GM23248 (cell line): ENCODE data around the gene TOR1AIP2. TPM values are rescaled to one million over a fixed set of nuclear protein-coding genes. Genes with fewer than 3 reads are reported as not detected.

Experiments used
- DNase-seq: peaks from one replicate; pipeline ENCODE4 v3.0.0-alpha.2; 2015
- H2AFZ ChIP-seq: fragments of 200-600 bp; sonication (generic); 2 replicates; pipeline ENCODE4 v1.6.1; 2016; ENCODE audit warnings: antibody characterized with exemption
- H3F3A ChIP-seq: fragments of 200-600 bp; sonication (generic); 2 replicates; pipeline ENCODE4 v1.6.1; 2016; ENCODE audit warnings: mild to moderate bottlenecking, antibody characterized with exemption, mixed run types; ENCODE audit not compliant: insufficient read depth
- H3K27ac ChIP-seq: fragments of 200-600 bp; sonication (generic); 2 replicates; pipeline ENCODE4 v1.5.1; 2016; ENCODE audit warnings: mild to moderate bottlenecking
- H3K27me3 ChIP-seq: fragments of 200-600 bp; sonication (generic); replicated peaks from 2 replicates; pipeline ENCODE4 v1.6.1; 2016; ENCODE audit warnings: mild to moderate bottlenecking; ENCODE audit not compliant: insufficient read depth
- H3K36me3 ChIP-seq: fragments of 200-600 bp; sonication (generic); 2 replicates; pipeline ENCODE4 v1.6.1; 2016; ENCODE audit warnings: low read depth, mild to moderate bottlenecking
- H3K4me1 ChIP-seq: fragments of 200-600 bp; sonication (generic); 2 replicates; pipeline ENCODE4 v1.6.1; 2016; ENCODE audit warnings: mild to moderate bottlenecking; ENCODE audit not compliant: insufficient read depth
- H3K4me2 ChIP-seq: fragments of 200-600 bp; sonication (generic); one replicate; pipeline ENCODE4 v1.6.1; 2016; ENCODE audit warnings: mild to moderate bottlenecking; ENCODE audit not compliant: unreplicated experiment
- H3K4me3 ChIP-seq: fragments of 200-600 bp; sonication (generic); 2 replicates; pipeline ENCODE4 v1.5.1; 2016; ENCODE audit warnings: mild to moderate bottlenecking
- H3K79me2 ChIP-seq: fragments of 200-600 bp; sonication (generic); 2 replicates; pipeline ENCODE4 v1.6.1; 2016; ENCODE audit warnings: mild to moderate bottlenecking; ENCODE audit not compliant: insufficient read depth
- H3K9ac ChIP-seq: fragments of 200-600 bp; sonication (generic); 2 replicates; pipeline ENCODE4 v1.6.1; 2016; ENCODE audit warnings: mild to moderate bottlenecking
- H3K9me2 ChIP-seq: fragments of 200-600 bp; sonication (generic); 2 replicates; pipeline ENCODE4 v1.6.1; 2016; ENCODE audit warnings: mixed run types, mild to moderate bottlenecking, moderate library complexity; ENCODE audit not compliant: insufficient read depth
- H3K9me3 ChIP-seq: fragments of 200-600 bp; sonication (generic); one replicate; pipeline ENCODE4 v1.6.1; 2017; ENCODE audit warnings: low read depth
- H4K20me1 ChIP-seq: fragments of 200-600 bp; sonication (generic); 2 replicates; pipeline ENCODE4 v1.6.0; 2016; ENCODE audit not compliant: insufficient read depth
- EZH2 ChIP-seq: fragments of 200-600 bp; sonication (generic); IDR thresholded peaks from 2 replicates; pipeline ENCODE4 v1.6.1; 2018; ENCODE audit warnings: antibody characterized with exemption, mild to moderate bottlenecking; ENCODE audit not compliant: insufficient read depth, poor library complexity, severe bottlenecking
- EZH2phosphoT487 ChIP-seq: fragments of 200-600 bp; sonication (generic); IDR thresholded peaks from 2 replicates; pipeline ENCODE4 v1.6.1; 2018; ENCODE audit warnings: antibody characterized with exemption, moderate library complexity, mild to moderate bottlenecking, low read depth; ENCODE audit not compliant: insufficient read depth
- WGBS, 2 experiments: methylation state at CpG; one replicate each; pipeline ENCODE4 v1.1.6; 2015 to 2017; ENCODE audit warnings: low lambda C conversion rate in 2 of 2, low coverage in 1 of 2; ENCODE audit errors: missing lambda C conversion rate in 2 of 2; 5-methylcytosine and 5-hydroxymethylcytosine counted together
- in situ Hi-C: fragments of 300-500 bp; cut with MboI; formaldehyde crosslinking; loops from 2 replicates; pipeline ENCODE4 v1.15.0; 2020
- polyA plus RNA-seq: library from polyadenylated mRNA; unstranded; fragments of >200 nt; fragmentation: Nextera tagmentation; extraction: Ambion mirVana; gene quantifications from 2 replicates; pipeline ENCODE4 v1.2.1, GENCODE V29; 2016
- total RNA-seq: library from RNA; depleted of rRNA; stranded (reverse); fragments of >200 nt; shearing (Covaris generic); gene quantifications from 2 replicates; pipeline ENCODE4 v1.2.3, GENCODE V29; 2014

TOR1AIP2 gene
- total and polyA plus RNA-seq, 2 experiments from 2014 or later: 37.2 to 97.1 TPM

- no peak overlapping the region for H3K9ac ChIP-seq
- H3K27ac ChIP-seq: no peak overlapping the region
- in situ Hi-C loops: no loop called here
- no peaks in the 10 kb centered on the region for H4K20me1 ChIP-seq
- H3K27me3 ChIP-seq: no peaks in the 10 kb centered on the region; the same call in 1 of the 2 replicates
- WGBS, 2 experiments: 78 to 80% methylated on average over 9 of the region's 9 CpGs
- TF ChIP-seq EZH2phosphoT487 (no peak), EZH2 (no peak)
- H3K36me3 ChIP-seq: no peaks in the 10 kb centered on the region
- H3K4me1 ChIP-seq: peaks cover 12% of the 10 kb centered on the region; the same call in 1 of the 2 replicates
- no peaks in the 10 kb centered on the region for H3K9me2 ChIP-seq
- no peak overlapping the region for H3K4me3 ChIP-seq
- H3K79me2 ChIP-seq: no peaks in the 10 kb centered on the region
- no peaks in the 10 kb centered on the region for H3F3A ChIP-seq
- no peaks in the 10 kb centered on the region for H3K9me3 ChIP-seq
- no peak for DNase-seq
- H3K4me2 ChIP-seq: no peak overlapping the region
- no peak overlapping the region for H2AFZ ChIP-seq
Observed at GRCh38 chr1:179820226-179820970, 57.2 kb downstream of the TOR1AIP2 start.

- Histone ChIP-seq H3K9me2 (no peaks in the 10 kb centered on the region), H4K20me1 (no peaks in the 10 kb centered on the region), H3K79me2 (no peaks in the 10 kb centered on the region), H3K9ac (no peak overlapping the region), H3K27me3 (no peaks in the 10 kb centered on the region; the same call in 1 of the 2 replicates), H3F3A (no peaks in the 10 kb centered on the region), H3K36me3 (no peaks in the 10 kb centered on the region), H3K27ac (no peak overlapping the region), H3K4me1 (peaks cover 12% of the 10 kb centered on the region; the same call in 1 of the 2 replicates), H3K4me3 (no peak overlapping the region), H2AFZ (peak overlapping the region; percentile 36; the same call in 1 of the 2 replicates), H3K9me3 (no peaks in the 10 kb centered on the region), H3K4me2 (peak overlapping the region; percentile 14)
- WGBS, 2 experiments: 57 to 61% methylated on average over 14 of the region's 14 CpGs
- DNase-seq: peak; percentile 38
- in situ Hi-C loops: no loop called here
- TF ChIP-seq EZH2 (no peak), EZH2phosphoT487 (no peak)
Observed at GRCh38 chr1:179818743-179819173, 58.8 kb downstream of the TOR1AIP2 start.

- in situ Hi-C loops: no loop called here
- no peaks in the 10 kb centered on the region; the same call in 1 of the 2 replicates for H3K27me3 ChIP-seq
- no peaks in the 10 kb centered on the region for H3K36me3 ChIP-seq
- H3K9ac ChIP-seq: no peak overlapping the region
- no peak for DNase-seq
- no peaks in the 10 kb centered on the region for H3K9me3 ChIP-seq
- TF ChIP-seq EZH2 (no peak), EZH2phosphoT487 (no peak)
- peaks cover 12% of the 10 kb centered on the region; the same call in 1 of the 2 replicates for H3K4me1 ChIP-seq
- no peaks in the 10 kb centered on the region for H3K79me2 ChIP-seq
- H4K20me1 ChIP-seq: no peaks in the 10 kb centered on the region
- 71 to 74% methylated on average over 7 of the region's 7 CpGs for WGBS, 2 experiments
- H3K4me2 ChIP-seq: peak overlapping the region; percentile 19
- H2AFZ ChIP-seq: no peak overlapping the region
- H3K27ac ChIP-seq: no peak overlapping the region
- H3K4me3 ChIP-seq: no peak overlapping the region
- no peaks in the 10 kb centered on the region for H3F3A ChIP-seq
- H3K9me2 ChIP-seq: no peaks in the 10 kb centered on the region
Observed at GRCh38 chr1:179818260-179818659, 59.3 kb downstream of the TOR1AIP2 start.

GRCh38 chr1:179817789-179818188 is 59.8 kb downstream of the TOR1AIP2 start:
- no peak overlapping the region for H3K4me3 ChIP-seq
- WGBS, 2 experiments: 33 to 41% methylated on average over 8 of the region's 8 CpGs
- no peak overlapping the region for H2AFZ ChIP-seq
- in situ Hi-C loops: no loop called here
- H3K27me3 ChIP-seq: no peaks in the 10 kb centered on the region; the same call in 1 of the 2 replicates
- no peak overlapping the region for H3K27ac ChIP-seq
- no peaks in the 10 kb centered on the region for H3F3A ChIP-seq
- TF ChIP-seq EZH2phosphoT487 (no peak), EZH2 (no peak)
- no peaks in the 10 kb centered on the region for H3K79me2 ChIP-seq
- H3K36me3 ChIP-seq: no peaks in the 10 kb centered on the region
- peak; percentile 79 for DNase-seq
- H3K4me2 ChIP-seq: peak overlapping the region; percentile 19
- no peak overlapping the region for H3K9ac ChIP-seq
- peaks cover 12% of the 10 kb centered on the region; the same call in 1 of the 2 replicates for H3K4me1 ChIP-seq
- no peaks in the 10 kb centered on the region for H3K9me2 ChIP-seq
- no peaks in the 10 kb centered on the region for H4K20me1 ChIP-seq
- no peaks in the 10 kb centered on the region for H3K9me3 ChIP-seq
